T-helper 1 cell treated with Interleukin-12 subunit alpha and Interleukin-12 subunit beta and Interleukin-4 antibody, amounts not matched to agents 30 μg/mL and 1 μg/mL, for 36 hours (primary cell): ENCODE measurements around the gene ZSWIM1.
A peak's percentile ranks its signal among the peaks of the same experiment; 100 is the strongest.

Source experiments
- H3K27ac Mint-ChIP-seq: one replicate; pipeline ENCODE4 v1.8.0; 2021; ENCODE audit warnings: mild to moderate bottlenecking, mixed read lengths
- H3K27me3 Mint-ChIP-seq: one replicate; pipeline ENCODE4 v1.8.0; 2021; ENCODE audit warnings: low read depth, mixed read lengths
- H3K36me3 Mint-ChIP-seq: one replicate; pipeline ENCODE4 v1.8.0; 2021; ENCODE audit warnings: low read depth, mixed read lengths
- H3K4me1 Mint-ChIP-seq: one replicate; pipeline ENCODE4 v1.8.0; 2021; ENCODE audit warnings: low read depth, mixed read lengths
- H3K4me3 Mint-ChIP-seq: one replicate; pipeline ENCODE4 v1.8.0; 2021; ENCODE audit warnings: mild to moderate bottlenecking, moderate library complexity, mixed read lengths
- H3K9me3 Mint-ChIP-seq: one replicate; pipeline ENCODE4 v1.8.0; 2021; ENCODE audit warnings: mixed read lengths

The ZSWIM1 gene

GRCh38 chr20:45934046-45934585 lies 53.1 kb downstream of the ZSWIM1 start:
- Mint-ChIP-seq H3K4me1 (peaks cover 19% of the 10 kb centered on the region), H3K27me3 (no peaks in the 10 kb centered on the region), H3K9me3 (no peaks in the 10 kb centered on the region), H3K27ac (peak overlapping the region; percentile 98), H3K4me3 (peak overlapping the region; percentile 91), H3K36me3 (peaks cover 17% of the 10 kb centered on the region)
